ENCODE measurements around the gene USO1.

GRCh38 chr4:75820676-75821075 lies 96.3 kb downstream of the USO1 start:
- no peak for TF ChIP-seq CTCF (IDR thresholded peaks at IDR 0.05; ENCODE audit: low read depth, low read length)
- TF ChIP-seq EZH2phosphoT487 (IDR thresholded peaks at IDR 0.05; ENCODE audit: low read depth): no peak
